Measurements from ENCODE around the gene SLC7A7.
A peak's percentile ranks its signal among the peaks of the same experiment; 100 is the strongest.

Gene SLC7A7

GRCh38 chr14:22844221-22845102, 29.2 kb upstream of the SLC7A7 start:
- DNase-seq (ENCODE audit: insufficient read length, low spot score) (no peak), FAIRE-seq (no peak)
- TF ChIP-seq SPI1 (IDR thresholded peaks at IDR 0.05; ENCODE audit: low read depth, low read length) (no peak), POLR2A (IDR thresholded peaks at IDR 0.05; ENCODE audit: low read depth, low read length) (no peak), POU2F2 (IDR thresholded peaks at IDR 0.05; ENCODE audit: low read depth, low read length) (no peak), TAF1 (IDR thresholded peaks at IDR 0.05; ENCODE audit: low read depth, low read length) (no peak), PAX5 (IDR thresholded peaks at IDR 0.05; ENCODE audit: insufficient read depth, low read length, severe bottlenecking) (no peak), POLR2AphosphoS5 (IDR thresholded peaks at IDR 0.05; ENCODE audit: low read depth, low read length) (no peak)

DNA sequence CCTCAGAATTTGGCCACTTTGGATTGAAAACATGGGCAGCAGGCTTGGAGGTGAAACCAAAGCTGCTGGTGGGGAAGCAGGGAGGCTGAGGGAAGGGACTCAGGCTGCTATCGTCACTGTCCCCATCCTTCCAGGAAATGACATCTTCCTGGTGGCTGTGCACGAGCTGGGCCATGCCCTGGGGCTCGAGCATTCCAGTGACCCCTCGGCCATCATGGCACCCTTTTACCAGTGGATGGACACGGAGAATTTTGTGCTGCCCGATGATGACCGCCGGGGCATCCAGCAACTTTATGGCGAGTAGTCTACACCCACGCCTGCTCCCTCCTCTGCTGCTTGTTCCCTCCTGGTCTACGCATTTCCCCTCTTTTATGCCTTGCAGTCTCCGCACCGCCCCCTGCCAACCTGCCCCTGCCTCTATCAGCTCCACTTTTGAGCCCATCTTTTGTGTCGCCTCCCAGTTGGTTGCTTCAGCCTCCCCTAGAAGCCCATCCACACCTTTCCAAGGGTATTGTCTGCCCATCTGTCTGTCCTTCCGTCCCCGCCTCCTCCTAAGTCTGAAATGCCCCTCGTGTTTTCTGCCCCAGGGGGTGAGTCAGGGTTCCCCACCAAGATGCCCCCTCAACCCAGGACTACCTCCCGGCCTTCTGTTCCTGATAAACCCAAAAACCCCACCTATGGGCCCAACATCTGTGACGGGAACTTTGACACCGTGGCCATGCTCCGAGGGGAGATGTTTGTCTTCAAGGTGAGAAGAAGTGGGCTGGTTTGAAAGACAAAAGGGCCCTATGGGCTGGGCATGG, 28.1 kb upstream of the SLC7A7 start:
- no peak for DNase-seq (ENCODE audit: insufficient read length, low spot score)

GRCh38 chr14:22842211-22843122, 27.2 kb upstream of the SLC7A7 start:
- no peak for FAIRE-seq
- DNase-seq (ENCODE audit: insufficient read length, low spot score), result no peak
- TF ChIP-seq POU2F2 (IDR thresholded peaks at IDR 0.05; ENCODE audit: low read depth, low read length), result no peak
- no peak for TF ChIP-seq POLR2AphosphoS5 (IDR thresholded peaks at IDR 0.05; ENCODE audit: low read depth, low read length)
- TF ChIP-seq POLR2A (IDR thresholded peaks at IDR 0.05; ENCODE audit: low read depth, low read length), result no peak
- TF ChIP-seq TAF1 (IDR thresholded peaks at IDR 0.05; ENCODE audit: low read depth, low read length), result no peak
- TF ChIP-seq PAX5 (IDR thresholded peaks at IDR 0.05; ENCODE audit: insufficient read depth, low read length, severe bottlenecking), result no peak
- TF ChIP-seq SPI1 (IDR thresholded peaks at IDR 0.05; ENCODE audit: low read depth, low read length), result no peak

More for the DNA sequence above, 28.1 kb upstream of the SLC7A7 start:
- TF ChIP-seq SPI1 (IDR thresholded peaks at IDR 0.05; ENCODE audit: low read depth, low read length) (no peak), POLR2AphosphoS5 (IDR thresholded peaks at IDR 0.05; ENCODE audit: low read depth, low read length) (no peak), PAX5 (IDR thresholded peaks at IDR 0.05; ENCODE audit: insufficient read depth, low read length, severe bottlenecking) (no peak), POLR2A (IDR thresholded peaks at IDR 0.05; ENCODE audit: low read depth, low read length) (no peak), POU2F2 (IDR thresholded peaks at IDR 0.05; ENCODE audit: low read depth, low read length) (no peak), TAF1 (IDR thresholded peaks at IDR 0.05; ENCODE audit: low read depth, low read length) (no peak)
- FAIRE-seq, result no peak

DNA sequence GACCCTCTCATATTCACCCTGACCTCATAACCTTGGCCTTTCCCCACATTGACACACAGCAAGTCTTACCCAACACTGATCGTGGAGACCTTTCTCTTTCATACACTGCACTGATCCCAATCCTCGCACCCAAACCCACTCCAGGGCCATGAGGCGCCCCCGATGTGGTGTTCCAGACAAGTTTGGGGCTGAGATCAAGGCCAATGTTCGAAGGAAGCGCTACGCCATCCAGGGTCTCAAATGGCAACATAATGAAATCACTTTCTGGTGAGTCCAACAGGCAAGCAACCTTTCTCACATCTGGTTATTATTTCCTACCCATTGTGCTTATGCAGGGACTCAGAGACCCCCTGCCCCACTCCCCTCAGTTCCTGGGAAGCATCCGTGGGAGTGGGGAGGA, 26.5 kb upstream of the SLC7A7 start:
- FAIRE-seq (no peak), DNase-seq (ENCODE audit: insufficient read length, low spot score) (no peak)
- TF ChIP-seq POLR2A (IDR thresholded peaks at IDR 0.05; ENCODE audit: low read depth, low read length) (no peak), PAX5 (IDR thresholded peaks at IDR 0.05; ENCODE audit: insufficient read depth, low read length, severe bottlenecking) (no peak), TAF1 (IDR thresholded peaks at IDR 0.05; ENCODE audit: low read depth, low read length) (no peak), SPI1 (IDR thresholded peaks at IDR 0.05; ENCODE audit: low read depth, low read length) (no peak), POLR2AphosphoS5 (IDR thresholded peaks at IDR 0.05; ENCODE audit: low read depth, low read length) (no peak)

DNA sequence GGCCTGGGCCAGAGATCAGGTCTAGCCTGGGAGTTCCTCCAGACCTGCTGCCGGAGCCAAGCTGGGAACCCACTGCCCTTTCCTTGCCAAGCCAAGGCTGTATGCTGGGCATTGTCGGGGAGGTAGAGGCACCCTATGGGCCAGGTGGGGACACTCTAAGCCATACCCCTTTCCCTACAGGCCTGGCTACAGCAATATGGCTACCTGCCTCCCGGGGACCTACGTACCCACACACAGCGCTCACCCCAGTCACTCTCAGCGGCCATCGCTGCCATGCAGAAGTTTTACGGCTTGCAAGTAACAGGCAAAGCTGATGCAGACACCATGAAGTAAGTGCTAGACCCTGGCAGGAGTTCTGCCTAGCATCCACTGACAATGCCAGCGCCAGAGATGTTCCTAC, 26.1 kb upstream of the SLC7A7 start:
- DNase-seq (ENCODE audit: insufficient read length, low spot score) (no peak), FAIRE-seq (no peak)
- TF ChIP-seq PAX5 (IDR thresholded peaks at IDR 0.05; ENCODE audit: insufficient read depth, low read length, severe bottlenecking) (no peak), TAF1 (IDR thresholded peaks at IDR 0.05; ENCODE audit: low read depth, low read length) (no peak), POLR2AphosphoS5 (IDR thresholded peaks at IDR 0.05; ENCODE audit: low read depth, low read length) (no peak), SPI1 (IDR thresholded peaks at IDR 0.05; ENCODE audit: low read depth, low read length) (no peak), POLR2A (IDR thresholded peaks at IDR 0.05; ENCODE audit: low read depth, low read length) (no peak), POU2F2 (IDR thresholded peaks at IDR 0.05; ENCODE audit: low read depth, low read length) (no peak)

DNA sequence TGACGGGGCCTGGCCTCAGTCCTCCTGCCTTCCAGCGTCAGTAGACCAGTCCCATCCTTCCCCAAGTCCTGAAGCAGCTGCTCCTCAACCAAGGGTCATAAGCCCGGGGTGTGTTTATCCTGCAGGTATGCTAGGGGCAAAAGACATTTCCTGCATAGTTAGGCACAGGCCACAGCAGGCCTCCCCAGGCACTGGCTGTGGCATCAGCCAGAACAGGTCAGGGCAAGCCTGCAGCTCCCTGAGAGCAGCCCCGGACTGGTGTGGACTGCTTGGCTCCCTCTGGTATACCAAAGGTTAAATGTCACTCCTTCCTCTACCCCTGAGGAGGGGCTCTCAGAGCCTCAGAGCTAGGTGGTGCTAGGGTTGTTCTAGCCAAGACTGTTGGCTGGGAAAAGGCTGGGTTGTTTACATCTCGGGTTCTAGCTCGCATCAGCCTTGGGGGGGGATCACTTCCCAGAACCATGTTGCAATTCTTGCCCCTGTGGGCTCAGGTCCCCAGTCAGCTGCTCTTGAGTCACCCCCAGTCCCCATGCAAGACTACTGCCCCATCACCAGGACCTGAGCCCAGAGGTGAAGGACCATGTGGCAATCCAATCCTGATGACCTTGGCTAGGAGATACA, 24.0 kb upstream of the SLC7A7 start:
- no peak for FAIRE-seq
- DNase-seq (ENCODE audit: insufficient read length, low spot score), result no peak
- TF ChIP-seq PAX5 (IDR thresholded peaks at IDR 0.05; ENCODE audit: insufficient read depth, low read length, severe bottlenecking) (no peak), SPI1 (IDR thresholded peaks at IDR 0.05; ENCODE audit: low read depth, low read length) (no peak), TAF1 (IDR thresholded peaks at IDR 0.05; ENCODE audit: low read depth, low read length) (no peak), POLR2A (IDR thresholded peaks at IDR 0.05; ENCODE audit: low read depth, low read length) (no peak), POLR2AphosphoS5 (IDR thresholded peaks at IDR 0.05; ENCODE audit: low read depth, low read length) (no peak), POU2F2 (IDR thresholded peaks at IDR 0.05; ENCODE audit: low read depth, low read length) (no peak)

DNA sequence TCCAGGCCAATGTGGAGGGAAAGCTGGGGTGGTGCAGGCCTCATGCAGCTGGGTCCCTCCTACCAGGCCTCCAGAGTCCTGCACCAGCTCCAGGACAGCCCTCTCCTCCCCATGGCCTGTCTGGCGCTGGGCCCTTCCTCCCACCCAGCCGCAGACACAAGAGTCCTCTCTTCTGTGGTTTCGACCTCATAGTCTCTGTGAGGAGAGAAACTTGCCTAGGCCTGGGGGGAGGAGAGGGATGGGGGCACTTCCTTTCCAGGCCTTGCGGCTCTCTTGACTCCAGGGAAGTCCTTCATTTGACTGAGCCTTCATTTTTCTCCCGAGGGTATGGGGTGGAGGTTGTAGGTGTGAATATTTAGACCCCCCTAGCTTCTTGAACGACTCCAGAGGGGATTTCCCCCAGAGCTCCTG, 23.4 kb upstream of the SLC7A7 start:
- TF ChIP-seq PAX5 (IDR thresholded peaks at IDR 0.05; ENCODE audit: insufficient read depth, low read length, severe bottlenecking) (no peak), POLR2AphosphoS5 (IDR thresholded peaks at IDR 0.05; ENCODE audit: low read depth, low read length) (no peak), POLR2A (IDR thresholded peaks at IDR 0.05; ENCODE audit: low read depth, low read length) (no peak), SPI1 (IDR thresholded peaks at IDR 0.05; ENCODE audit: low read depth, low read length) (peak; percentile 6; the same call in 1 of the 2 replicates), POU2F2 (IDR thresholded peaks at IDR 0.05; ENCODE audit: low read depth, low read length) (no peak)
- no peak for FAIRE-seq

More for the DNA sequence above, 23.4 kb upstream of the SLC7A7 start:
- no peak for DNase-seq (ENCODE audit: insufficient read length, low spot score)

Data from GM12891 (cell line).